Measurements from ENCODE around the gene SLC15A3.

- no peak for TF ChIP-seq GABPA (IDR thresholded peaks at IDR 0.05; ENCODE audit: low read depth)
- no peak for TF ChIP-seq EP300 (IDR thresholded peaks at IDR 0.05; ENCODE audit: borderline replicate concordance in 1 of 2, low read depth in 1 of 2, low read length in 1 of 2)
- TF ChIP-seq ELF1 (IDR thresholded peaks at IDR 0.05): no peak
- no peak for TF ChIP-seq CTCF (IDR thresholded peaks at IDR 0.05)
- no peak for TF ChIP-seq POLR2AphosphoS5 (IDR thresholded peaks at IDR 0.05; ENCODE audit: low read depth, low read length)
- TF ChIP-seq EZH2phosphoT487 (IDR thresholded peaks at IDR 0.05; ENCODE audit: borderline replicate concordance, low read depth): no peak
- TF ChIP-seq MAX (IDR thresholded peaks at IDR 0.05; ENCODE audit: low read depth): no peak
- no peak for TF ChIP-seq FOXJ3 (CRISPR knock-in tag; IDR thresholded peaks at IDR 0.05)
- no peak for TF ChIP-seq FOXM1 (IDR thresholded peaks at IDR 0.05; ENCODE audit: low read depth)
- TF ChIP-seq REST (IDR thresholded peaks at IDR 0.05; ENCODE audit: low read depth, low read length): no peak
- TF ChIP-seq NRF1 (IDR thresholded peaks at IDR 0.05; ENCODE audit: low read depth, low read length): no peak
Observed at GRCh38 chr11:60934790-60935605, 17.0 kb downstream of the SLC15A3 start.

All from SK-N-SH (cell line).